ENCODE measurements around the gene HSPG2. TPM values are rescaled to one million over a fixed set of nuclear protein-coding genes. Genes with fewer than 3 reads are reported as not detected.

The HSPG2 gene
- total RNA-seq, 1 donor from 2014 or later = 656 TPM

DNA sequence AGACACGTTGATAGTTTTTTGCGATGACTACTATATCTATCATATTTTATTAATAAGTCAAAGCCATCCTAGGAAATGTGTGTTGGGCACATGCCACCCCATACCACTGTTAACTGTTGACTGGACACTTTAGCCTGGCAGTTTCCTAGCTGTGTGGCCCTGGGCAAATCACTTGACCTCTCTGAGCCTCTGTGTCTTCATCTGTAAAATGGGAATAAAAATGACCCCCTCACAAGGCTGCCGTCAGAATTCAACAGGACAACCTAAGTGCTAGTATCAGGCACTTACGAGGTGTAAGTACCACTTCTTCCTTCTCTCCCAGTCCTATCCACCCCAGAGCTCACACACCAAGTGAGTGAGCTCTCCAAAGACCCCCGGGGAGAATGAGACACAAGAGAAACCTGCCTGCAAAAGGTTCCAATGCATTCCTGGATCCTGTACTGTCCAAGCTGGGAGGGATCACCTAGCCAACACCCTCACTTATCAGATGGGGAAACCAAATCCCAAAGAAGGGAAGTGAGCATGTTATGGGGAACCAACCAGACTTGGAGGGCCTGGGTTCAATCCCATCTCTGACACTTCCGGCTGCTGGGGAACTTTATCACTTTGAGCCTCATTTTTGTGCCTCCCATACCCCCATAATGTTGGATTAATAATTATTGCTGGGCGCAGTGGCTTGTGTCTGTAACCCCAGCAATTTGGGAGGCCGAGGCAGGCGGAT lies 24.9 kb downstream of the HSPG2 start:
- Mint-ChIP-seq H3K27ac (peak overlapping the region; percentile 67), H3K9me3 (ENCODE audit: low read depth) (no peaks in the 10 kb centered on the region), H3K27me3 (no peaks in the 10 kb centered on the region), H3K36me3 (ENCODE audit: insufficient read depth) (peaks cover 16% of the 10 kb centered on the region), H3K4me3 (ENCODE audit: low read depth) (no peak overlapping the region), H3K4me1 (ENCODE audit: low read depth) (peaks cover 37% of the 10 kb centered on the region)
- TF ChIP-seq, protein P1, sequence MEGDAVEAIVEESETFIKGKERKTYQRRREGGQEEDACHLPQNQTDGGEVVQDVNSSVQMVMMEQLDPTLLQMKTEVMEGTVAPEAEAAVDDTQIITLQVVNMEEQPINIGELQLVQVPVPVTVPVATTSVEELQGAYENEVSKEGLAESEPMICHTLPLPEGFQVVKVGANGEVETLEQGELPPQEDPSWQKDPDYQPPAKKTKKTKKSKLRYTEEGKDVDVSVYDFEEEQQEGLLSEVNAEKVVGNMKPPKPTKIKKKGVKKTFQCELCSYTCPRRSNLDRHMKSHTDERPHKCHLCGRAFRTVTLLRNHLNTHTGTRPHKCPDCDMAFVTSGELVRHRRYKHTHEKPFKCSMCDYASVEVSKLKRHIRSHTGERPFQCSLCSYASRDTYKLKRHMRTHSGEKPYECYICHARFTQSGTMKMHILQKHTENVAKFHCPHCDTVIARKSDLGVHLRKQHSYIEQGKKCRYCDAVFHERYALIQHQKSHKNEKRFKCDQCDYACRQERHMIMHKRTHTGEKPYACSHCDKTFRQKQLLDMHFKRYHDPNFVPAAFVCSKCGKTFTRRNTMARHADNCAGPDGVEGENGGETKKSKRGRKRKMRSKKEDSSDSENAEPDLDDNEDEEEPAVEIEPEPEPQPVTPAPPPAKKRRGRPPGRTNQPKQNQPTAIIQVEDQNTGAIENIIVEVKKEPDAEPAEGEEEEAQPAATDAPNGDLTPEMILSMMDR (IDR thresholded peaks at IDR 0.05; ENCODE audit: unreplicated experiment) = no peak
- DNase-seq (ENCODE audit: low spot score, unreplicated experiment) = no peak

DNA sequence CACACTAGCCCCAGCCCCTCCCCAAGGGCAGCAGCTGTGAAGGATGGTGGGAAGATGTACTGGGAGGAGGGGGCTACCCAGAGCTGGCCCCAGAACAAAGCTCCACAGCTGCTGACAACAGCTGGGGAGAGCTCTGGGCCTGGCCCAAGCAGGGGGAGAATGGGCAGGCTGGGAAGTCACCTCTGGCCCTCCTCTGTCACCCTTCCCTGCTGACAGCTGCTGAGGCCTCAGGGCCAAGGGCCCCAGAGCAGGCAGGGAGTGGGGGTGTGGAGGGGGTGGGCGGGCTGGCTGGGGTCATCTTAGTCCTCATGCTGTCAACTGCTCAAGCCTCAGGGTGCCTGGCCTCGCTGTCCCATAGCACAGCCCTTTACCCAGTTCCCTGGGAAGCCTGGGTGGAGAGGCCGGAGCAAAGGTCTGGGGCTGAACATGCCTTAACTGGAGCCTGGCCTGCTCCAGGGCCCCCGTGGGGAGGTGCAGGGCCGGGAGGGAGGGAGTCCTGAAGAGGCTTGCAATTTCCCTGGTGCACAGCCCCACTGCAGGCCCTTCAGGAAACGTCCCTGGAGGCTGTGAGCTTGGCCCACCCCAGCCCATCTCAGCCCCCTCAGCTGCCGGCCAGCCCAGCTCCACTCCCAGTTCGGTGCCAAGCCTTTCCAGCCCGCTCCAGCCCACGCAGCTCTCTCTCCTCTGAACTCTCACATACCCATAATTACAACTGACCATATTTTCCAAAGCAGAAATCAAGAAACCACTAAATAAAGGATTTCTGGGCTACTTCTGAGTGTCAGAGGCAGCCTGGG lies 25.7 kb downstream of the HSPG2 start:
- Mint-ChIP-seq H3K27ac (peak overlapping the region; percentile 74), H3K36me3 (ENCODE audit: insufficient read depth) (peaks cover 13% of the 10 kb centered on the region), H3K27me3 (no peaks in the 10 kb centered on the region), H3K9me3 (ENCODE audit: low read depth) (no peaks in the 10 kb centered on the region), H3K4me1 (ENCODE audit: low read depth) (peaks cover 32% of the 10 kb centered on the region), H3K4me3 (ENCODE audit: low read depth) (no peak overlapping the region)
- TF ChIP-seq, protein P1 (IDR thresholded peaks at IDR 0.05; ENCODE audit: unreplicated experiment) = no peak
- no peak for DNase-seq (ENCODE audit: low spot score, unreplicated experiment)

- no peaks in the 10 kb centered on the region for H3K9me3 Mint-ChIP-seq (ENCODE audit: low read depth)
- TF ChIP-seq, protein P1 (IDR thresholded peaks at IDR 0.05; ENCODE audit: unreplicated experiment) = no peak
- no peak overlapping the region for H3K4me3 Mint-ChIP-seq (ENCODE audit: low read depth)
- DNase-seq (ENCODE audit: low spot score, unreplicated experiment) = no peak
- peak overlapping the region; percentile 90 for H3K27ac Mint-ChIP-seq
- H3K4me1 Mint-ChIP-seq (ENCODE audit: low read depth) = peaks cover 30% of the 10 kb centered on the region
- H3K36me3 Mint-ChIP-seq (ENCODE audit: insufficient read depth) = peaks cover 13% of the 10 kb centered on the region
- no peaks in the 10 kb centered on the region for H3K27me3 Mint-ChIP-seq
These were observed 26.4 kb downstream of the HSPG2 start for GRCh38 chr1:21910558-21911204.

- H3K9me3 Mint-ChIP-seq (ENCODE audit: low read depth) = no peaks in the 10 kb centered on the region
- peaks cover 29% of the 10 kb centered on the region for H3K4me1 Mint-ChIP-seq (ENCODE audit: low read depth)
- H3K36me3 Mint-ChIP-seq (ENCODE audit: insufficient read depth) = peaks cover 11% of the 10 kb centered on the region
- DNase-seq (ENCODE audit: low spot score, unreplicated experiment) = no peak
- H3K27me3 Mint-ChIP-seq = no peaks in the 10 kb centered on the region
- H3K4me3 Mint-ChIP-seq (ENCODE audit: low read depth) = no peak overlapping the region
- TF ChIP-seq, protein P1 (IDR thresholded peaks at IDR 0.05; ENCODE audit: unreplicated experiment) = no peak
- peak overlapping the region; percentile 90 for H3K27ac Mint-ChIP-seq
These were observed 27.2 kb downstream of the HSPG2 start for GRCh38 chr1:21909787-21910503.
